Neural cell (in vitro differentiated cells): ENCODE data around the gene SCLY.

ENCODE experiments used
- TAF1 ChIP-seq: IDR thresholded peaks from 2 replicates; pipeline ENCODE4 v1.6.1; 2012; ENCODE audit warnings: low read depth
- TF ChIP-seq, protein P1 (sequence below): fragments of 450-650 bp; IDR thresholded peaks from 2 replicates; pipeline ENCODE4 v1.5.1; 2014; ENCODE audit warnings: antibody characterized with exemption, mild to moderate bottlenecking, moderate library complexity; ENCODE audit not compliant: poor library complexity, severe bottlenecking

DNA sequence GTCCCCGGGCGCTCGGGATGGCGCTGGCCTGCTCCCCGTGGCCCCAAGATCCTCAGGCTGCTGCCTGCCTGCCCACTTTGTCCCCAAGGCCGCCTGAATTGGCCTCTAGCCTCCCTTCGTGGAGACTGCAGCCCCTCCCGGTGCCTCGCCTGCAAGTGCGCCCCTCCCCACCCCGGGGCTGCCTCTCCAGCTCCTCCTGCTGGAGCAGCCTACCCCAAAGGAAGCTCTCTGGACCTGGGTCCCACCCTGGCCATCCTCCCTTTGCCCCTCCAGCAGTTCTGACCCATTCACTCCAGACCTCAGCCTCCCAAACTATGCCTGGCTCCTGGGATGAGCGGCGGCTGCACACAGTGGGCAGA, 45.5 kb downstream of the SCLY start:
- TF ChIP-seq, protein P1, sequence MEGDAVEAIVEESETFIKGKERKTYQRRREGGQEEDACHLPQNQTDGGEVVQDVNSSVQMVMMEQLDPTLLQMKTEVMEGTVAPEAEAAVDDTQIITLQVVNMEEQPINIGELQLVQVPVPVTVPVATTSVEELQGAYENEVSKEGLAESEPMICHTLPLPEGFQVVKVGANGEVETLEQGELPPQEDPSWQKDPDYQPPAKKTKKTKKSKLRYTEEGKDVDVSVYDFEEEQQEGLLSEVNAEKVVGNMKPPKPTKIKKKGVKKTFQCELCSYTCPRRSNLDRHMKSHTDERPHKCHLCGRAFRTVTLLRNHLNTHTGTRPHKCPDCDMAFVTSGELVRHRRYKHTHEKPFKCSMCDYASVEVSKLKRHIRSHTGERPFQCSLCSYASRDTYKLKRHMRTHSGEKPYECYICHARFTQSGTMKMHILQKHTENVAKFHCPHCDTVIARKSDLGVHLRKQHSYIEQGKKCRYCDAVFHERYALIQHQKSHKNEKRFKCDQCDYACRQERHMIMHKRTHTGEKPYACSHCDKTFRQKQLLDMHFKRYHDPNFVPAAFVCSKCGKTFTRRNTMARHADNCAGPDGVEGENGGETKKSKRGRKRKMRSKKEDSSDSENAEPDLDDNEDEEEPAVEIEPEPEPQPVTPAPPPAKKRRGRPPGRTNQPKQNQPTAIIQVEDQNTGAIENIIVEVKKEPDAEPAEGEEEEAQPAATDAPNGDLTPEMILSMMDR, result no peak
- no peak for TF ChIP-seq TAF1
